Middle frontal gyrus (tissue), 1 donor: ENCODE results near the gene SMAGP.
"Not testable (repeated sequence)": the region's sequence is repeated elsewhere in the genome, so short reads cannot be mapped to it uniquely, and the experiment has no call there.

Source experiments
- DNase-seq: peaks from one replicate; pipeline ENCODE4 v3.0.0-alpha.2; 2015; ENCODE audit warnings: low spot score; ENCODE audit errors: extremely low spot score

Gene SMAGP

DNA sequence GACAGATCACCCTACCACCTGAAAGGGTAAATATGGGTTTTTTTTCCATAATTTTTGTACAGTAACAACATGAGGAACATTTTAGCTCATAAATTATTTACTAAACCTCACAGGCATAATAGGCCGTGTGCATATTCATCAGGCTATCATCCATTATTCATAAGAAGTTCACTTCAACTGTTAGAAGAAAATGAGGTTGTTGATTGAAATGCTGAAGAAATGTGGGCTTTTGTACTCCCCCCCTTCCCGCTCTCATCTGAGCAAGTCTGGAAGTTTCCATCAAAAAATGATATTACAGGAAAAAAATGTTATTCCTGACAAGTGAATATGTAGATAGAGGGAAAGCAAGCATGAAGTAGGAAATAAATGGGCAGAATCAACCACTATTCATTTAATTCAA, 44.4 kb downstream of the SMAGP start:
- DNase-seq: no peak

DNA sequence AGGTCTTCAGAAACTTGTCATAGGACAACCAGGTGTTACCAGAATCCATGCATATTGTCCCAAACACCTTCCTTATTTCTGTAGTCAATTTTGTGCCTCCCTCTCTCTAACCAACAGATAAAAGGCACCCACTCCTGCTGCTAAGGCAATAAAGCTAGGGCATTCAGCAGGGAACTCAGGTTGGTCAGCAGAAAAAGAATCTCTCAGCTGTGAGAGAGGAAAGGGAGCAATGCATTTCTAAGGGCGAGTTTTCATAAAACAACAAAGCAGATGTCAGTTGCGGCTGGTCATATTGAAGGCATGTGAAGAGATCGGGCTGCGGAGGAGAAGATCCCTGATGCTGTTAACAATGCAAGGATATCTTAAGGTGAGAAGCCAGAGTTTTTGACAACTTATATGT, 45.0 kb downstream of the SMAGP start:
- DNase-seq: no peak

DNA sequence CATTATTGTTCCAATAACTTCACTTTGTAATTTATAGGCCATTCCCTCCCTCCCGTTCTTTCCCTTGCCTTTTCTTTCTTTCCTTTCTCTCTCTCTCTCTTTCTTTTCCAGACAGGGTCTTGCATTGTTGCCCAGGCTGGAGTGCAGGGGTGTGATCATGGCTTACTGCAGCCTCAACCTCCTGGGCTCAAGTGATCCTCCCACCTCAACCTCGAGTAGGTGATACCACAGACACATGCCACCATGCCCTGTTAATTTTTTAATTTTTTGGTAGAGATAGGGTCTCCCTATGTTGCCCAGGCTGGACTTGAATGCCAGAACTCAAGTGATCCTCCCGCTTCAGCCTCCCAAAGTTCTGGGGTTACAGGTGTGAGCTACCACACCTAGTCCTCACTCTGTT, 45.6 kb downstream of the SMAGP start:
- no peak for DNase-seq

DNA sequence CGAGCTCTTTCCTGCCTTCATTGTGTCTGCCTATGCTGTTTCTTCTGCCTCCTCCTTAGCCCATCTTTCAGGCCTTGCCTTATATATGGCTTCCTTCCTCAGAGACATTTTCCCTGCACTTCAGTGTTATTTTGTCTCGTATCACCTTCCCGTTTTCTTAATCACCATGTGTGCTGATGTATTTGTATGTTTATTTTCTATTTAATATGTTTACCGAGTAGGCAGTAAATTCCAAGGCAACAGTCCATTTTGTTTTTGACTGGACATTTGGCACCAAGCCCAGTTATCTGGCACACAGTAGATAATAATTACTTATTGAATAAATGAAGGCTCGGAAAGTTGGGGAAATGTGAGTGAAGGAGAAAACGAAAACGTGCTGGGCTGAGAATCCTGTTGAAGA, 47.8 kb downstream of the SMAGP start:
- DNase-seq: no peak

DNA sequence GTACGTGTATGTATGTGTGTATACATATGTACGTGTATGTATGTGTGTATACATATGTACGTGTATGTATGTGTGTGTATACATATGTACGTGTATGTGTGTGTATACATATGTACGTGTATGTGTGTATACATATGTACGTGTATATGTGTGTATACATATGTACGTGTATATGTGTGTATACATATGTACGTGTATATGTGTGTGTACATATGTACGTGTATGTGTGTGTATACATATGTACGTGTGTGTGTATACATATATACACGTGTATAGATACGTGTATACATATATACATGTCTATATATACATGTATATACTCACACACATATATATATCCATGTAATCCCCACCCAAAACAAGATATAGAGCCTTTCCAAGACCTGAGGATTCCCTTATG, 50.4 kb downstream of the SMAGP start:
- not testable (repeated sequence) for DNase-seq

DNA sequence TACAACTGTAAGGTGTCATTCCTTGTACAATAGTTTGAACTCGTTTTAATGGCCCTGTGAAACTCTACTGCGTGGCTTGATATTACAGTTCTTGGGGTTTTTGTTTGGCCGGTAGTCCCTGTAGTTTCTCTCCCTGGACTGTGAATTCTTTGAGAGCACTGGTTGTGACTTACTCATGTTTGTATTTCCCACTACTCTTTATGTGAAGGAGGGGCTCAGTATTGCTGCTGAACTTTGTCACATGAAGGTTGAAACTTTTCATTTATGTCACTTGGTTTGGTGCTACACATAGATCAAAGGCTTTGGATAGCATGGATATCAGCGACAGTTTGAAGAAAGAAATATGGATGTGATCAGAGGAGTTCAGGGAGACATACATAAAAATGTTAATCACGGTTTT, 50.9 kb downstream of the SMAGP start:
- no peak for DNase-seq

DNA sequence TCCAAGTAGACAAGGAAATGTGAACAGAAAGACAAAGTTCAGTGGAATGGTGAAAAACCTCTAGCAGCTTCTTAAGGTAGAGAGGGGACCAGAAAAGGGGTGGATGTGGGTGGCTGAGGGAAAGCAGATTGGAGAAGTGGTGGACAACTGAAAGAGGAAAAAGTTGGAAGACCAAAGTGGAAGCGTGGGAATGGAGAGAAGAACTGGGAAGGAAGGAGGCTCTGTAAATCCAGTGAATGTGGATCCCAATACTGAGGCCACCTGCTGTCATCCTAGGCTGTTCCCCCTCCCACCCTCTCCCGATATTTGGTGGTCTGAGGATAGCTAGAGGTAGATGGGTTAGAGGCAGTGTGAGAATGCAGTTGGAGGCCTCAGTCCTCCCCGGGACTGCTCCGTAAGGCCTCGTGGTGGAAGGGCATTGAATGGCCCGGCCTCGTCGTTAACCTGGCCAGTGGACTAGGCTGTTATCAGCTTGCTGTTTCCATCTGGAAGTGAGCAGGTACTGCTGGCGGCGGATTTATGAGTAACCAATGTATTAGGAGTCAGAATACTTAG, 51.5 kb downstream of the SMAGP start:
- DNase-seq: no peak

DNA sequence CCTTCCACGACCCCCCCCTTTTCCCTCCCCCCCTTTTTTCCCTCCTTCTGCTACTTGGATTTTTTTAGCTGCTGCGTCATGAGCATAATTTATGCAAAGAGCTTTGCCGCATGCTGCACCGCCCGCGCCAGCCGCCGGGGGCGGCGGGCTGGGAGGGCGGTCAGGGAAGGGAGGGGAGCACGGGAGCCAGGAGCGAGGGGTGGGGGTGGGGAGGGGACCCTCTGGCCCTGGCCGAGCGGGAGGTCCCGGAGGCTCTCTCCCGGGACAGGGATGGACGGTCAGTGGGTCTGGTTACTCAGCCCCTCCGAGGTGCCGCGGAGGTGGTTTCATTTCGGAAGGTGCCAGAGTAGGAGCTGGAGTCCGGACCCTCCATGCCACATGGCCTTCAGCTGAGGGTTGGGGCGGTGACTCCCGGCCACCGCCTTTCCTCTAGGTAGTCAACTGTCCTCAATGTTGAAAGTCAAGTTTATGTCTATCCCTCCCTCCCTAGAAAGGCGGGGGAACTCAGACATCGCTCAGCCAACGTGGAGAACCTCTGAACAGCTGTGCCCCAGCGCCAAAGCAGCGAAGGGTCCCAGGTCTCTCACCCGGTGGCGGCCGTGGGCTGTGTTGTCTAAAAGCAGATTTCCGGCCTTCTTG, 52.1 kb downstream of the SMAGP start, which contains the start of gene POU6F1:
Gene POU6F1, minus strand, starts transcription at position 95 of the 639 bp plus-strand sequence. CDS start 11,226 bp downstream, outside the sequence.
- DNase-seq: peak; percentile 78

DNA sequence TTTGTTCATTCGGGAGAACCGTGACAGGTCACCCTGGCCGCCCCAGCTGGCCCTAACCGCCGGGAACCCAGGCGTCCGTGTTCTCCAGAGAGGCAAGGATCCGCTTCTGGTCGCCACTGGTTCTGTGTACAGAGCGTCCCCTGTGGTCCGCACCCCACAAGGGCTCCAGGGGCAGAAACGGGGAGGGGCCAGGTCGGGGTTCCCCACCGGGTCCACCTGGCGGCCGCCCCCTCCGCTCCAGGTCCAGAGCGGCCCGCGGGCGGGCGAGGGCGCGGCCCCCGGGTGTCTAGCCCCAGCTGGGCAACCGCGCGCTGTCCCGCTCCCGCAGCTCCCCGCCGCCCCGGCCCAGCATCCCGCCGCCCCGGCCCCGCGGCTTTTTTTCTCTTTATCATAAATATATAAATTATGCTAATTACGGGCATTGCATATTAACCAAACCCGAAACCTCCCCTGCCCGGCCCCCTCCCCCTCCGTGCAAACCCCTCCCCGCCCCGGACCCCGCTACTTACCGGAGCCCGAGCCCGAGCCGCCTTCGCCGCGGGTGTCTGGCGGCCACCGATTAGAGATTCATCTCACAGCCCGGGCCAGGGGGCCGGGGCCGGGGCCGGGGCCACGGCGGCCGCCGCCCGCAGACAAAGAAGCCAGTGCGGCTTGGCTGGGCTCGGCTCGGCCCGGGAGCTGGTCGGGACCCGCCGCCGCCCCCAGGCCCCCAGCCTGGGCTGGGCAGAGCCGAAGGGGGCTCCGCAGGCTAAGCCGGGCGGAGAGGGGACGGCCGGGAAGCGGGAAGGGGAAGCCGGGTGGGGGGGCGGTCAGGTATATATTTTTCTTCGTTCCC, 52.9 kb downstream of the SMAGP start:
- no peak for DNase-seq

DNA sequence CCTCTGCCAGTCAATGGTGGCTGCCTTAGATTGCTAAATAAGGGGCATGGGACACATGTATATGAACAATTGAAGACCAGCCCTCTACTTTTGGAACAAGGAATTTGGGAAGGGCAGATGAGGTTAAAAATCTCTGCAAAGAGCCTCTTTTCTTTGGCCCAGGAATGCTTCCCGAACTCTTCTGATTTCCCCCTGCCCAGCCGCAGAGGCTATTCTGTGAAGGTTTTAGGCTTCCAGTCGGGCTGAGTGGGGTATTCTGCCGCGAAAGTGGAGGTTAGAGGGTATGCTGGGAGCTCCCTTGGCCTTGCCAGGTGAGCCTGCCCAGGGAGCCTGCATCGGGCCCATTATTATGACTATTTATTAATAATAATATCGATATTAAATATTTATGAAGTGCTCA, 53.6 kb downstream of the SMAGP start:
- no peak for DNase-seq

DNA sequence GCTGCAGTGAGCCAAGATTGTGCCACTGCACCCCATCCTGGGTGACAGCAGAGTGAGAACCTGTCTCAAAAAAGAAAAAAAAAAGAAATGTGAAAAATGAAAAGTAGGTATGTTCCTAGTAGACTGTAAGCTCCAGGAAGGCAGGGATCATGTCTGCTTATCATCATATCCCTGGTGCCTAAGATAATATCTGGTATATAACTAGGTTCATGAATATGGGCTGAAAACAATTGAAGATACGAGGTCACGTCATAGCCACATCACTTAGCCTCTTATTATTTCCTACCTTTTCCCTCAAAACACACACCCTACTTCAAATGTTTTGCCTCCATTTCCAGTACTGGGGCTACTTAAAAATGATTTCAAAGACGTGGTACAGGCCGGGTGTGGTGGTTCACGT, 55.3 kb downstream of the SMAGP start:
- no peak for DNase-seq

DNA sequence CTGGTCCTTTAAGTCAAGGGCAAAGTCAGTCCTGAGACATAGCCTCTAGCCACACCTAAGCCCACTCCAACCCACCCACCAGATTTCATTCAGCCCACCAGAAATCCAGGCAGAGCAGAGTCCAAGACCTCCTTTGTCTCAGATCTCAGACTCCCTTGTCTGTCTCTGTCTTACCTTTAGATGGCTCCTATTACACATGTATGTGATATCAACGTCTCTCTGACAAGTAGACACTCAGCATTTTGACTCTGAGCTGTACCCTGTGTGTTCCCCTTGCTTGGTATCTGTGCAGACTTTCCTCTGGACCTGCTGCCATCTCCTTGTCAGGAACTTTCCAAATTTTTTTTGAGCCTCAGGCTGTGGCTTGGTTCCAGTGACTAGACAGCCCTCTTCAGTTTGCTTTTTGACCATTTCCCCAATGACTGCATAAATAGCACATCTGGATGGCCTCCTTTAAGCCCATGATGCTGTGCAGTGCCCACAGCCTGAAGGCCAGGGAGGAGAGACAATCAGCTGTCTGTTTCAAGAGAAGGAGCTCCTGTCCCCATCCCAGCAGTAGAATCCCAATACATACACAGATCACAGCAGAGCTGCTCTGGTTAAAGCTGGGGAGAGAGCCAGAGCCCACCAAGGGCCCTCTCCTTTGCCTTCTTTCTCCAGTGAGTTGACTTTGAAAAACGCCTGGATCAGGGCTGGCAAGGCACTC, 59.4 kb downstream of the SMAGP start:
- no peak for DNase-seq

DNA sequence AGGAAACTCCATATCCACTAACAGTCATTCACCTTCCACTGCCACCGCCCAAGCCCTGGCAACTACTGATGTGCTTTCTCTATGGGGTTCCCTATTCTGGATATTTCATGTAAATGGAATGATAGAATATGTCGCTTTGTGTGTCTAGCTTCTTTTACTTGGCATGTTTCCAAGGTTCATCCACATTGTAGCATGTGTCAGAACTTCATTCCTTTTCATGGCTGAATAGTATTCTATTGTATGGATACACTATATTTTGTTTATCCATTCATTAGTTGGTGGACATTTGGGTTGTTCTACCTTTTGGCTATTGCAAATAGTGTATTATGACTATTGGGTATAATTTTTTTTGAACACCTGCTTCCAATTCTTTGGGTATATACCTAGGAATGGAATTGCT, 61.0 kb downstream of the SMAGP start:
- DNase-seq: no peak

DNA sequence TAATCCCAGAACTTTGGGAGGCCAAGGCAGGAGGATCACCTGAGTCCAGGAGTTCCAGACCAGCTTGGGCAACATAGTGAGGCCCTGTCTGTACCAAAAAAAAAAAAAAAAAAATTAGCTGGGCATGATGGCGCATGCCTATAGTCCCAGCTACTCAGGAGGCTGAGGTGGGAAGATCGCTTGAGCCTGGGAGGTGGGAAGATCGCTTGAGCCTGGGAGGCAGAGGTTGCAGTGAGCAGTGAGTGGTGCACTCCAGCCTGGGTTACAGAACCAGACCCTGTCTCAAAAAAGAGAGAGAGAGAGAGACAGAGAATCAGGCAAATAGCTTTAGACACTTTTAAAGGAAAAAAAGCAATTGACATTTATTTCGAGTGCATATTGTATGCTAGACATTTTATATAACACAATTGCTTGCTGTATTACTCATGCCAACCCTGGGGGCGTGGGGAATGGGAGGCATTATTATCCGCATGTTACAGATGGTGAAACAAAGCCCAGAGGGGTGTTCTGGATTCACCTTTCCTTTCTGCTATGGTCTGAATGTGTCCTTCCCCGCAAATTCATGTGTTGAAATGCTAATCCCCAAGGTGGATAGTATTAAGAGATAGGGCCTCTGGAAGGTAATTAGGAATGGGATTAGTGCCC, 62.1 kb downstream of the SMAGP start:
- no peak for DNase-seq

DNA sequence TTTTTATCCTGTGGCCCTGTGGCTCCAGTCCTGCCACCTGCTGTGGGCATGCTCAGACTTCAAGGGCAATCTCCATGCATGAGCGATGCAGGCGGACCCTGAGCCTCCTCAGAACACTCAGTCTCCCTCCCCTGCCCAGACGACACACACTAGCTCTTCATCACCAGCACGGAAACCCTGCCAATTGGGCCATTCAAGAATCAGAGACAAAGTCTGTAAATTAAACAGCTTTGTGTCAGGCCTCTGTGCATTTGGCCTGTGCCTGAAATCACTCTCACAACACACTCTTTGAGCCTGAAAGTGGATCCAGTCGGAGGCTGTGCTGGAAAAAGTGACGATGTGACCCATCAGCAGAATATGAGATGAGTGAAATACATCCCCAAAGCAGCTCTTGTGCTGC, 64.9 kb downstream of the SMAGP start:
- no peak for DNase-seq

DNA sequence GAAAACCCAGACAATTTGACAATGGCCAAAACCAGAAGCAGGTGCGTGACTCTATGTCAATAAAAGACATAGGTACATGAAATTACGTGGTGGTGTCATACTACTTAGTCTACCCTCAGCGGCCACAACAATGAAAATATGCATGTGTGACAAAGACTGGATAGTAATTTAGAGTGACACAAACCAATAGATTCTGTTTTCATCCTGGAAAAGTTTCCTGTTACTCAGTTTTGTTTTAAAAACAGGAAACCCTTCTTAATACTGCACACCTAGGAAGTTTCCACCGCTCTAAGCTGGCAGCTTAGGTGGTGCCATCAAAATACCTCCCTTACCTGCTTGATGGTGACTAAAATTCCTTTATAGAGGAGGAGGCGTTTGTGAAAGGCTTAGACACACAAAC, 67.5 kb downstream of the SMAGP start:
- DNase-seq: no peak

DNA sequence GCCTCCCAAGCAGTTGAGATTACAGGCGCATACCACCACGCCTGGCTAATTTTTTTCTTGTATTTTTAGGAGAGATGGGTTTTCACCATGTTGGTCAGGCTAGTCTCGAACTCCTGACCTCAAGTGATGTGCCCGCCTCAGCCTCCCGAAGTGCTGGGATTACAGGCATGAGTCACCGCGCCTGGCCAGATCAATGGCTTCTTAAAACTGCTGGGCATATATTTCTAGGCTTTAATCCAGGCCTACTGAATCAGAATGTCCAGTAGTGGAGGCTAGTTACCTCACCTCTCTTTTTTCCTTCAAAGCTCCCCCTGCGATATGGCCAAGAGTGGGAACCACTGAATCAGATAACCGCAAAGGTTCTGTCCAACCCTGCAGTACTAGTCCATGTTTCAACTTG, 69.4 kb downstream of the SMAGP start:
- no peak for DNase-seq

DNA sequence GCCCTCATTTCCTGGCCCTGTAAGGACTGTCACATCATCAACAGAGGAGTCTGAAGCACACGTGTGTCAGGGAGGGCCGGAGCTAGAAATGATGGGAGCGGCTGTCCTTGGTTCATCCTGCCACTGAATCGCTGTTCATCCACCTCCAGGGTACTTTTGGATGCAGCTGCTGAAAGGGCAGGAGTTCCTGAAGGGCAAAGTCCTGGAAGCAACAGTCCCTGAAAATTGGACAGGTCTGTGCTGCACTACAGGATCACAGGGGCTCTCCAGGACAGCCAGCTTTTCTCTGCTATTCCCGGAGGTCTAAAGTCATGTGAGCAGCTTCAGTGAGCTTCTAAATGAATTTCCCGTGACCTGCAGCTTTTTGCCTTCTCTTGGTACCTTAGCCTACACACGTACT, 70.1 kb downstream of the SMAGP start:
- no peak for DNase-seq

DNA sequence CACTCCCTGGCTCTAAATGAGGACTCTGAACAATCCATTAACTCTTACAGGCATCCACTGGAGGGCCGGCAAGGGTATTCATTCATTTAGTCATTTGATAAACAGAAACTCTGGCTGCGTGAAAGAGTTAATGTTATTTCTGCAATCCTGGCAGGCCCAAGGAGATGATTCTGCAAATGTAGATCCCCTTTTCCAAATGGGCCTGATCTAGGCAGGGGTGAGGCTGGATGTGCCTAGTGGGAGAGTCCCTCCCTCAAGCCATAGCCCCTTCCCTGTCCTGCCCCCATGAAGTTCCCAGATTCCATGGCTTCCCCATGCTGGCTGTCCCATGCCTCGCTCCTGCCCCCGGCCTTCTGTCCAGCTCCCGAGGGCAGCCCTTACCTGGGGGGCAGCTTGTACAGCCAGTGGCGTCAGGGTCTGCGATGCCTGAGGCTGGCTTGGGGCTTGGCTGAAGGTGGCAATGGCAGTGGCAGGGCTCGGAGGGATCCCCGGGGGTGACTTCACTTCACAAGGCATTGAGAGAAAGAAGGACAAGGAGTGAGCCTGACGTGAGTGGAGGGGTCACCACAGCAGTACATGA, 70.8 kb downstream of the SMAGP start:
- DNase-seq: no peak

DNA sequence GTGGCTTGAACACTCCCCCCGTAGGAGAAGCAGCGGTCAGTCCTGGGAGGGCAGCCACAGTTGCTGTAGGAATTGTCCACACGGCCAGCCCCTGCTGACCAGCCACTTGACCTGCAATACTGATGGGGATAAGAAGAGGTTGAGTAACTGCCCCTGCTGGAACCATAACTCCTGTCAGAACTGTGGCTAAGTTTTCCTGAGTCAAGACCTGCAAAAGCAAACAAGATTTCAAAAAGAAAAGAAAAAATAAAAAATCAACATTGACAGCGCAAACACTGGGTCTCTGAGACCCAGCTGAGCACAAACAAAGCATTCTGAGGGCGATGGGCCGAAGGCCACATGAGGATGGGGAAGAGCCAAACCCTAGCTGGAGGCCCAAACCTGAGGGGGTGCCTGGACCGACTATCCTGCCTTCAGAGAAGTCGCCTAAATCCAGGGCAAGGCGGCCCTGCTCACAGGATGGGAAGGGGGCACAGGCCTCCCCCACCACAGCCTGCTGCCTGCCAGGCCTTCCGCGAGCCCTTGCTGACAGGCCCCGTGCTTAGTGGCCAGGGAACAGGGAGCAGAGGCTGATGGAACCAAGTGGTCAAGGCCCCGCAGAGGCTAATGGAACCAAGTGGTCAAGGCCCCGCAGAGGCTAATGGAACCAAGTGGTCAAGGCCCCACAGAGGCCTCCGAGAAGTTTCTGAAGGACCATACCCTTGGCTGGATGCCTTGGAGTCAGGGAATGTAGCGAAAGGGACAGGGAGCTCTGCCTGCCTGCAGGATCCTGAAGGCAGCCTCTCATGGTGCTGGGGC, 71.4 kb downstream of the SMAGP start:
- no peak for DNase-seq
